Stimulated activated CD4-positive, alpha-beta T cell treated with anti-CD3 and anti-CD28 coated beads, Interleukin-4, amount 100 ng/mL, for 24 hours (primary cell): ENCODE results near the gene CLCA4.

ENCODE experiments used
- DNase-seq: peaks from one replicate; pipeline ENCODE4 v3.0.0-alpha.2; 2020

Gene CLCA4

GRCh38 chr1:86546787-86547221 is at the start of gene CLCA4:
TSS of gene CLCA4 (plus strand) at chr1:86547078. CDS start at chr1:86547120, 42 bp downstream.
- DNase-seq: no peak

- DNase-seq: no peak
Observed at GRCh38 chr1:86498281-86498680, 48.6 kb upstream of the CLCA4 start.

- DNase-seq: no peak
Observed at GRCh38 chr1:86499987-86500593, 46.8 kb upstream of the CLCA4 start.

GRCh38 chr1:86500714-86501113 is 46.2 kb upstream of the CLCA4 start:
- DNase-seq: no peak

GRCh38 chr1:86502125-86502646 is 44.7 kb upstream of the CLCA4 start:
- peak; percentile 44 for DNase-seq

- DNase-seq: no peak
Observed at GRCh38 chr1:86502721-86503405, 44.0 kb upstream of the CLCA4 start.

- no peak for DNase-seq
Observed at GRCh38 chr1:86503406-86504136, 43.3 kb upstream of the CLCA4 start.

- DNase-seq: no peak
Observed at GRCh38 chr1:86504137-86504479, 42.8 kb upstream of the CLCA4 start.

GRCh38 chr1:86504895-86505563 is 41.8 kb upstream of the CLCA4 start:
- DNase-seq: no peak

- DNase-seq: no peak
Observed at GRCh38 chr1:86505564-86505902, 41.3 kb upstream of the CLCA4 start.

- no peak for DNase-seq
Observed at GRCh38 chr1:86507935-86508582, 38.8 kb upstream of the CLCA4 start.

- no peak for DNase-seq
Observed at GRCh38 chr1:86508583-86508969, 38.3 kb upstream of the CLCA4 start.

GRCh38 chr1:86515597-86515996 is 31.3 kb upstream of the CLCA4 start:
- DNase-seq: no peak

- no peak for DNase-seq
Observed at GRCh38 chr1:86516335-86516734, 30.5 kb upstream of the CLCA4 start.

- no peak for DNase-seq
Observed at GRCh38 chr1:86517336-86517735, 29.5 kb upstream of the CLCA4 start.

- DNase-seq: no peak
Observed at GRCh38 chr1:86520789-86521521, 25.9 kb upstream of the CLCA4 start.

- DNase-seq: no peak
Observed at GRCh38 chr1:86521522-86521891, 25.4 kb upstream of the CLCA4 start.

GRCh38 chr1:86522240-86522639 is 24.6 kb upstream of the CLCA4 start:
- no peak for DNase-seq

GRCh38 chr1:86523670-86524354 is 23.1 kb upstream of the CLCA4 start:
- no peak for DNase-seq

GRCh38 chr1:86527306-86527705 is 19.6 kb upstream of the CLCA4 start:
- no peak for DNase-seq

- no peak for DNase-seq
Observed at GRCh38 chr1:86530211-86530845, 16.6 kb upstream of the CLCA4 start.
